PC-3 (cell line): ENCODE results near the gene CRISP2.

Experiments
- CTCF ChIP-seq: fragments of 300-600 bp; sonication (generic); conservative IDR thresholded peaks from 2 replicates; pipeline ENCODE4 v1.5.1; 2017; ENCODE audit warnings: antibody characterized with exemption, low read depth, mild to moderate bottlenecking, low read length
- EZH2 ChIP-seq: fragments of 300-600 bp; sonication (generic); IDR thresholded peaks from one replicate; pipeline ENCODE4 v1.6.1; 2017; ENCODE audit warnings: antibody characterized with exemption, mild to moderate bottlenecking, low read length; ENCODE audit not compliant: unreplicated experiment

GRCh38 chr6:49744259-49744658 lies 30.9 kb upstream of the CRISP2 start, which contains the start of gene CRISP3:
- TF ChIP-seq CTCF (no peak), EZH2 (no peak)
